Rectal smooth muscle tissue (tissue), 1 donor: ENCODE data around the gene TMEM186.
"Not testable (repeated sequence)": the region's sequence is repeated elsewhere in the genome, so short reads cannot be mapped to it uniquely, and the experiment has no call there.

Source experiments
- H3K27ac ChIP-seq: one replicate; pipeline ENCODE4 v1.7.0; 2013; ENCODE audit warnings: low read depth, low read length, inconsistent platforms
- H3K27me3 ChIP-seq: one replicate; pipeline ENCODE4 v1.7.0; 2013; ENCODE audit warnings: low read length; ENCODE audit not compliant: control insufficient read depth, insufficient read depth
- H3K36me3 ChIP-seq: one replicate; pipeline ENCODE4 v1.7.0; 2013; ENCODE audit warnings: low read length; ENCODE audit not compliant: control insufficient read depth, insufficient read depth
- H3K4me1 ChIP-seq: one replicate; pipeline ENCODE4 v1.7.0; 2013; ENCODE audit warnings: low read length; ENCODE audit not compliant: control insufficient read depth, insufficient read depth
- H3K4me3 ChIP-seq: one replicate; pipeline ENCODE4 v1.7.0; 2013; ENCODE audit warnings: low read length
- H3K9ac ChIP-seq: one replicate; pipeline ENCODE4 v1.7.0; 2013; ENCODE audit warnings: low read length

The TMEM186 gene

DNA sequence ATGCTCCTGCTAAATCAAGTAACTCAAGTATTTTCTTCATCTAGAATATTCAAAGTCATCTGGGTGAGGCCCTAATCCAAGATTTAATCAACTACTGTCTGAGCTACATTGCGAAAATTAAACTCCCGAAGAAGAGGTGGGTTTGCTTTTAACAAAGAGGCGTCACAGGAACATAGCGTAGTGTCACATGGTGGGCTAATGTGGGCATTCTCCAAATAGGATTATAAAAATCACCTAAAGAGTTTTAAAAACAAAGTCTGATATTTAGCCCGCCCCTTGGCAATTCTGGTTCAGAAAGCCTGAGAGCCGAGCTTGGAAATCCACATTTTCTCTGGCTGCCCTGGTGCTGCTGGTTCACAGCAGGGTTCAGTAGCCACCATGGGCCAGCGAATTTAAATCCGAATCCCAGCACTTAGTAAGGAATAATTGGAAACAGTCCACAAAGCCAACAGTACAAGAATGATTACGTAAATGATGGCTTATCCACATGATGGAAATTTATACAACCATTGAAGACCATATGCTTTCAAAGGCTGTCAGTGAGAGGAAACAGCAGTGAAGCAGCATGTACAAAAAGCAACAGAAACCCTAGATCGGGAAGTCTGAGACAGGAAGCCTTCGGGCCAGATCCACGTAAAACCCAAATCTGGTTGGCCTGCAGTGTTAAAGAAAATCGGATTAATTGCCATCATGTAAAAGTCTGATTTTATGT lies 9.0 kb upstream of the TMEM186 start:
- Histone ChIP-seq H3K36me3 (peaks cover 43% of the 10 kb centered on the region), H3K27me3 (no peaks in the 10 kb centered on the region), H3K27ac (no peak overlapping the region), H3K4me1 (no peaks in the 10 kb centered on the region), H3K4me3 (no peak overlapping the region), H3K9ac (no peak overlapping the region)

DNA sequence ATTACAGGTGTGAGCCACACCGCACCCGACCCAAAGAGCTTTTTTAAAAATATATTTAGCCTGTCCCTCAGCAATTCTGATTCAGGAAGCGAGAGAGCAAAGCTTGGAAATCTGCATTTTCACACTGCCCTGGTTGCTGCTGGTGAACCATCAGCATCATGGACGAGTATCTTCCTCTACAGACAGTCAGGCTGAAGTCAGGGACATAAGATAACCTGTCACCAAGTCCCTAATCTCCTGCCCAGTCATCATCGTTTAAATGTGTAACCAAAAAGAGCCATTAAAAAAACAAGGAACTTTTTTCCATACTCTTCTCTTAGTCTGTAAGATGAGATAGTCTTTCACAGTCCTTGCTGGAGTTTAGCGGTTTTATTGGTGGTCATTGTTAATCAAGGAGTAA lies 6.9 kb upstream of the TMEM186 start:
- Histone ChIP-seq H3K4me1 (peaks cover under 1% of the 10 kb centered on the region), H3K4me3 (no peak overlapping the region), H3K27ac (no peak overlapping the region), H3K27me3 (no peaks in the 10 kb centered on the region), H3K9ac (no peak overlapping the region), H3K36me3 (peaks cover 31% of the 10 kb centered on the region)

DNA sequence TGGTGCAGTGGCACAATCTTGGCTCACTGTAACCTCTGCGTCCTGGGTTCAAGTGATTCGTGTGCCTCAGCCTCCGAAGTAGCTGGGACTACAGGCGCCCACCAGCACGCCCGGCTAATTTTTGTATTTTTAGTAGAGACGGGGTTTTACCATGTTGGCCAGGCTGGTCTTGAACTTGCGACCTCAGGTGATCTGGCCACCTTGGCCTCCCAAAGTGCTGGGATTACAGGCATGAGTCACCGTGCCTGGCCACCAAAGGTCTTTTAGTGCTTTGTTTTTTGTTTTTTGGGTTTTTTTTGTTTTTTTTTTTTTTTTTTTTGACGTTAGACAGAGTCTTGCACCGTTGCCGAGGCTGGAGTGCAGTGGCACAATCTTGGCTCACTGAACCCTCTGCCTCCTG lies 6.3 kb upstream of the TMEM186 start:
- H3K27me3 ChIP-seq, H3K9ac ChIP-seq, H3K4me3 ChIP-seq, H3K27ac ChIP-seq, H3K4me1 ChIP-seq: not testable (repeated sequence)
- peaks cover 25% of the 10 kb centered on the region for H3K36me3 ChIP-seq

DNA sequence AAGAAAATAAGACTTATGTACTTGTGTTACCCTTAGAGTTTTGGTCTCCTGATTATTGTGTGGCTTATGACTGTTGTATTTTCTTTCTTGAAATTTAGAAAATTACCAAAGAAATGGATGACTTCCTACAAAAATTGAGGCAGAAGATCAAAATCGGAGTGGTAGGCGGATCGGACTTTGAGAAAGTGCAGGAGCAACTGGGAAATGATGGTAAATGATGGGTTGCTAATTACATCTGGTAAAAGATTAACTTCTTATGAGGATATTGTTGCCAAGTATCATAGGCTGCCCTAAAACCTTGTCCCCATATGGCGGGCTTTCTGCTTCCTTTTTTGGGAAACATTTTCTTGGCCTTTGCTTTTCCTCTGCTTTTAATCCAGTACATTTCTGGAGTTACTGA lies 4.3 kb upstream of the TMEM186 start:
- H3K4me1 ChIP-seq: peaks cover 7% of the 10 kb centered on the region
- H3K36me3 ChIP-seq: peaks cover 14% of the 10 kb centered on the region
- no peak overlapping the region for H3K4me3 ChIP-seq
- H3K27me3 ChIP-seq: no peaks in the 10 kb centered on the region
- H3K27ac ChIP-seq: no peak overlapping the region
- H3K9ac ChIP-seq: no peak overlapping the region

DNA sequence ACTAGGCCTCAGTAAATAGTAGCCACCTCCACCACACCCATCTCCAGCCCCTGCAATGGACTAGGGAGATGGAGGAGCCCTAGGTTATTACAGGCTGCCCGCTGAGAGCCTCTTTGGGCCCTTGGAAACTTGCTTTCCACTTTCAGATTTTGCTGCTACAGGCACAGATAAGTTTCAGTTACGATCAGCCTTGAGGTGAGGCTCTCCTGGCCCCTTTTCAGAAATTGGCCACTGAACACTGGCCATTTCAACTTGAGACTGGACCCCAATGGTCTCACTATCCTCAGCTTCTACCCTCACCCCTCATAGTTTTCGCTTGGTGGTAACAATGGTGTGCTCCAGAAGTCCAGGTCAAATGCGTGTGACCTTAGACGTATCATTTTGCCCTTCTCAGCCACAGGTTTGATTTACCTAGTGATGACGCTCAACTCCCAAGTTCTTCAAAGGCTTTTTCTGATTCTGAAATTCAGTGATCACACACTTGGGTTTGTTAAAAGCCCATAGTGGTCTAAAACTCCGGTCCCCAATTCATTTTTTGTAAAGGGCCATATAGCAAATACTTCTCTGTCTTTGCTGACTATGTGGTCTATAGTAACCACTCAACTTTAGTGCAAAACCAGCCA lies 1.2 kb upstream of the TMEM186 start:
- Histone ChIP-seq H3K4me3 (peak overlapping the region; percentile 97), H3K27me3 (no peaks in the 10 kb centered on the region), H3K36me3 (peaks cover 5% of the 10 kb centered on the region), H3K9ac (peak overlapping the region; percentile 13), H3K4me1 (peaks cover 12% of the 10 kb centered on the region), H3K27ac (no peak overlapping the region)

DNA sequence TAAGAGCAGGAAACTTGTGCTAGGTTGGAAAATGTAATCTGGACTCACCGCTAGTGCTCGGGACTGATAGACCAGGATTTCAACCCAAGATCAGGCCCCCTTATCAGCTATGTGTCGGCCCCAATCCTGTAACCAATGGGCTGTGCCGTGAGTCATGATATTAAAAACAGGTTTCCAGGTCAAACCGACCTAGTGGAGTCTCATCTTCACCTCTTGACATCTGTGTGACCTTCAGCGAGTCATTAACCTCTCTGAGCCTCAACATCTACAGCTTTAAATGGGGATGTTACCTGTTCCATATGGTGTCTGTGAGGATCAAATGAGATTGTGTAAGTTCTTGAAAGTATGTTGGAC lies 712 bp upstream of the TMEM186 start:
- H3K27ac ChIP-seq: peak overlapping the region; percentile 79
- no peaks in the 10 kb centered on the region for H3K27me3 ChIP-seq
- peak overlapping the region; percentile 97 for H3K4me3 ChIP-seq
- peak overlapping the region; percentile 84 for H3K9ac ChIP-seq
- H3K36me3 ChIP-seq: peaks cover 4% of the 10 kb centered on the region
- H3K4me1 ChIP-seq: peaks cover 12% of the 10 kb centered on the region

DNA sequence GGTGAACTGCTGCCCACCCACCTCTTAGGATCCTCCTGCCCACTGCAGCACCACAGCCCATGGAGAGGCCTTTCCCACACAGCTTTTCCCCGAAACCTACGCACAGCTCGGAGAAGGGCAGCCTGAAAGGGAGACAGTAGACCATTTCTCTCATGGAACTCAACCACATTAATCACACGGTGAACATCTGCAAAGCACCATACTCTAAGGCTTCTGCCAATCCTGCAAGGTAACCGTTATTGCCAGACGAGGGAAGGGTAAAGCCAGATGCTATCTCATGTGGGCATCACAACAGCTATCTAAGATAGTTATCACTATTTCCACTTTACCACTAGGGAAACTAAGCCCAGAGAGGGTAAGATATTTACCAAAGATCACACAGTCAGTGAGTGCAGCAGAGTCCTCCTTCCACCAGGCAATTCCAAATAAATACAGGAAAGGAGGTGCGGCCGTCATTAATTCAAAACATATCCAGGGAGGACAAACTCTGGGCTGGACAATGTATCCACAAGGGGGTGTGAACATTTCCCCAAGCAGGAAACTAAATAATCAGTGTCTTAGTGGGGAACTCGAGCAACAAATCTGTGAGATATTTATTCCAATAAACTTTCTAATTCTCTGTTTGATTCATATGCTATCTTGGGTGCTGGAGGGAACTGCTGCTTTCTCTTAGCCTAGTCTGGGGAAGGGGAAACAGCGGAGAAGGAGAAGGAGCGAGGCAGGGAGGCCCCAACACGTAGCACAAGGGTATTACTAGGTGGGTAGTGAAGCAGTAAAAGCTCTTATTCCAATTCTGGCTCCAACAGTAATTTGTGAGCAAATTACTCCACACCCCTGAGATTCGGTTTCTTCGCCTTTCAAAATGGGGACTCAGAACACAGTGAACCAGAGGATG lies 723 bp downstream of the TMEM186 start:
- Histone ChIP-seq H3K27ac (peak overlapping the region; percentile 66), H3K4me3 (peak overlapping the region; percentile 97), H3K9ac (peak overlapping the region; percentile 90), H3K27me3 (no peaks in the 10 kb centered on the region), H3K4me1 (peaks cover 12% of the 10 kb centered on the region), H3K36me3 (no peaks in the 10 kb centered on the region)

DNA sequence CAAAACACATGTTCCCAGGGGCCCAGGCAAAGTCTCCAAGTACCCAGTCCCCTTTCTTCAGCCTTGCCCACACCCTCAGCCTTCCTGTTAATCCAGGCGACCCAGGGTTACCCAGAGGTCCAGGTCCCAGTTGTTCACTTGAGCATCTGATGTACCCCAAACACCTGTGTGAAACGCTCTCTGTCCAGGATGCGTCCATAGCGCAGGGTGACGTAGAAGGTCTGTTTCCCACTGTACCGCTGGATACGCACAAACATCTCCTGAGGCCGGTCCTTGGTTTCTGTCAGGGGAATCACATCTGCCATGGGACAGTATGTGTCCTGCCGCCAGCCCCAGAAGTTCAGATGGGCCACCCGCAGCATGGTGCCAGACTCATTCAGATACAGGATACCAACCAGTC lies 1.6 kb downstream of the TMEM186 start:
- Histone ChIP-seq H3K27me3 (no peaks in the 10 kb centered on the region), H3K4me3 (no peak overlapping the region), H3K4me1 (peaks cover 12% of the 10 kb centered on the region), H3K27ac (no peak overlapping the region), H3K9ac (no peak overlapping the region), H3K36me3 (no peaks in the 10 kb centered on the region)

DNA sequence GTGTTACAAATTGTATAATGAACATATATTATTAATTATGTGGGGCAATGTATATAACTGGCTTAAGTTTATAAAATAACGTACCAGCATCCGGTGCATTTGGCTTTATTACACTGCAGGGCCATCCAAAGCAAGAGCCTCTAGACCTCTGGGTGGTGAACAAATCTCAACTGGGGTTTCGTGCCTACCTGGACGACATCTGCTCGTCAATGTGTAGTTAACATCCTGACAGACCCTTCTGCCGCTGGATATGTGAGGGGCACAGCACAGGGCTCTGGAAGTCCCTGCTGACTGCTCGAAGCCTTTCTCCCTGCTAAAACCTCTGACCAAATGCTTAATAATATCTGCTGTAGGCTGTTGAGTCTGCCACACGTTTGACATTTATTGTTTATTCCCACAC lies 2.3 kb downstream of the TMEM186 start:
- H3K36me3 ChIP-seq: no peaks in the 10 kb centered on the region
- no peak overlapping the region for H3K9ac ChIP-seq
- peaks cover 12% of the 10 kb centered on the region for H3K4me1 ChIP-seq
- no peaks in the 10 kb centered on the region for H3K27me3 ChIP-seq
- H3K4me3 ChIP-seq: no peak overlapping the region
- H3K27ac ChIP-seq: no peak overlapping the region

DNA sequence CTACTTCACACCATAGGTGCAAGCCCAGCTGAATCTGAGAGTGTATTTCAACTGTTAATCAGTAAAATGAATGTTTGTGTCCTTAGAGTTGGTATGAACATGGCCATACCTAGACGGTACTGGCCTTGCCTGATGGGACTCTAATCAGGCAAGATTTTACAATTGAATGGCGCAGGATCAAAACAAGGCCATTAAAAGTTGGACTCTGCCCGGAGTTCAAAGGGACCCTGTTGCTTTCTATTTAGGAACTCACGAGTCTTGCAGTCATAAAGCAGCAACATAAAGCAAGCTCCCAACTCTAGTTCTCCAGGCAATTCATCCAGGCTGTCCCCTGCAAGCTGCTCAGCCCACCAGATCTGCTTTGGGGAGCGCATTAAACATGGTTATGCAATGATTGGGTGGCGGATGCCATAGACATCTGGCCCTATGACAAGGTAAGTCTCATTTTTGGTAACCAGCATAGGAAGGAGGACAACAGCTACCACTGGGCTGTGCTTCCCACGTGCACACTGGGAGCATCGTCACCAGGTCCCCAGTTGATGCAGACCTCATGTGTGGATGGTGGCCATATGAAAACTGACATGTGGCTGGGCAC lies 8.8 kb downstream of the TMEM186 start:
- Histone ChIP-seq H3K4me1 (no peaks in the 10 kb centered on the region), H3K36me3 (no peaks in the 10 kb centered on the region), H3K4me3 (no peak overlapping the region), H3K27me3 (no peaks in the 10 kb centered on the region), H3K9ac (no peak overlapping the region), H3K27ac (no peak overlapping the region)

DNA sequence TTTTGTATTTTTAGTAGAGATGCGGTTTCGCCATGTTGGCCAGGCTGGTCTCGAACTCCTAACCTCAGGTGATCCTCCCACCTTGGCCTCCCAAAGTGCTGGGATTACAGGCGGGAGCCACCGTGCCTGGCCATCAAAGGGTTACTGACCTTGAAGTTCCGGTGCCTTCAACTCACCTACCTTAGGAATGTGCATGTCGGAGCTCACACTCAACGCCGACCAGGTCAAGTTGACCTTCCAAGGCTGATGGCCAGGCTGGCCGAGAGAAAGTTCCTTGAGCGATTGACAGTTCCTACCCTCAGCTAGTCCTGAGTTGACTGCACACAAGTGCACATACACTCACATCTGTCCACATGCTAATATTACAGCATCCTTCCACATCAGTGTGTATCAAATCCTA lies 11.1 kb downstream of the TMEM186 start:
- not testable (repeated sequence) for H3K36me3 ChIP-seq, H3K27ac ChIP-seq, H3K4me3 ChIP-seq, H3K27me3 ChIP-seq, H3K4me1 ChIP-seq, H3K9ac ChIP-seq

DNA sequence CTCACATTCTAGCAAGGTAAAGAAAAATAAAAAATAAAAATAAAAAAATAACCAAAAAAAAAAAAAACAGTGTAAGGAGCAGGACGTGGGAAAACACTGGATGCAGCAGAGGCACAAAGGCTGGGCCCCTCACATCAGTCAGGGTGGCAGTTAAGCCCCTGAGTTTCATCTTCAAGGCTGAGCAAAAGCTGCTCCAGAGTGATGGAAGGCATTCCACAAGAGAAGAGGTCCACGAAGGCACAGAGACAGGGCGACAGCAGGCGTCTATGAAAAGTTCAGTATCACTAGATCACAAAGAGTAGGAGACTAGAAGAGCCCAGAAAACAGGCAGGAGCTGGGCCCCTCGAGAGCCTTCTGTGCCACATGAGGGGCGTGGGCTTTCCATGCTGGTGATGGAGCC lies 12.0 kb downstream of the TMEM186 start:
- Histone ChIP-seq H3K4me1 (no peaks in the 10 kb centered on the region), H3K27ac (no peak overlapping the region), H3K4me3 (no peak overlapping the region), H3K27me3 (no peaks in the 10 kb centered on the region), H3K9ac (no peak overlapping the region), H3K36me3 (peaks cover 3% of the 10 kb centered on the region)
